PC-3 (cell line): ENCODE measurements around the gene WDR7.

Source experiments
- CTCF ChIP-seq: fragments of 300-600 bp; sonication (generic); conservative IDR thresholded peaks from 2 replicates; pipeline ENCODE4 v1.5.1; 2017; ENCODE audit warnings: antibody characterized with exemption, low read depth, mild to moderate bottlenecking, low read length
- EZH2phosphoT487 ChIP-seq: fragments of 300-600 bp; sonication (generic); IDR thresholded peaks from 2 replicates; pipeline ENCODE4 v1.6.1; 2018; ENCODE audit warnings: mild to moderate bottlenecking, antibody characterized with exemption, low read length, borderline replicate concordance

GRCh38 chr18:56741685-56742084 is 90.5 kb downstream of the WDR7 start:
- TF ChIP-seq CTCF (no peak), EZH2phosphoT487 (no peak)
